Stimulated activated CD8-positive, alpha-beta memory T cell treated with anti-CD3 and anti-CD28 coated beads, Interleukin-7, amount 100 ng/mL, for 1 hour (primary cell): Measurements from ENCODE around the gene FGF22.
A peak's percentile ranks its signal among the peaks of the same experiment; 100 is the strongest.

Source experiments
- DNase-seq, 2 donors: peaks; one replicate each; pipeline ENCODE4 v3.0.0-alpha.2; 2020; ENCODE audit warnings: low read depth in 2 of 2

FGF22 gene

GRCh38 chr19:679418-680286, 40.0 kb downstream of the FGF22 start:
- DNase-seq: no peak

GRCh38 chr19:680287-681028, 40.8 kb downstream of the FGF22 start:
- peak; percentile 99 for DNase-seq

- peak in 1 of 2 donors; percentile 82 for DNase-seq
These were observed 41.6 kb downstream of the FGF22 start for GRCh38 chr19:681029-682019.

- DNase-seq: no peak
These were observed 43.1 kb downstream of the FGF22 start for GRCh38 chr19:682678-683320.

GRCh38 chr19:685454-685931, 45.8 kb downstream of the FGF22 start:
- no peak for DNase-seq

GRCh38 chr19:686589-687297, 47.1 kb downstream of the FGF22 start:
- no peak for DNase-seq

- DNase-seq: no peak
These were observed 48.0 kb downstream of the FGF22 start for GRCh38 chr19:687569-688166.

- DNase-seq: no peak
These were observed 48.5 kb downstream of the FGF22 start for GRCh38 chr19:688214-688613.

GRCh38 chr19:688992-689391, 49.3 kb downstream of the FGF22 start:
- DNase-seq: no peak

GRCh38 chr19:690203-690602, 50.5 kb downstream of the FGF22 start:
- DNase-seq: no peak
